ENCODE data around the gene ZFPM1.
A peak's percentile ranks its signal among the peaks of the same experiment; 100 is the strongest.

ZFPM1 gene

DNA sequence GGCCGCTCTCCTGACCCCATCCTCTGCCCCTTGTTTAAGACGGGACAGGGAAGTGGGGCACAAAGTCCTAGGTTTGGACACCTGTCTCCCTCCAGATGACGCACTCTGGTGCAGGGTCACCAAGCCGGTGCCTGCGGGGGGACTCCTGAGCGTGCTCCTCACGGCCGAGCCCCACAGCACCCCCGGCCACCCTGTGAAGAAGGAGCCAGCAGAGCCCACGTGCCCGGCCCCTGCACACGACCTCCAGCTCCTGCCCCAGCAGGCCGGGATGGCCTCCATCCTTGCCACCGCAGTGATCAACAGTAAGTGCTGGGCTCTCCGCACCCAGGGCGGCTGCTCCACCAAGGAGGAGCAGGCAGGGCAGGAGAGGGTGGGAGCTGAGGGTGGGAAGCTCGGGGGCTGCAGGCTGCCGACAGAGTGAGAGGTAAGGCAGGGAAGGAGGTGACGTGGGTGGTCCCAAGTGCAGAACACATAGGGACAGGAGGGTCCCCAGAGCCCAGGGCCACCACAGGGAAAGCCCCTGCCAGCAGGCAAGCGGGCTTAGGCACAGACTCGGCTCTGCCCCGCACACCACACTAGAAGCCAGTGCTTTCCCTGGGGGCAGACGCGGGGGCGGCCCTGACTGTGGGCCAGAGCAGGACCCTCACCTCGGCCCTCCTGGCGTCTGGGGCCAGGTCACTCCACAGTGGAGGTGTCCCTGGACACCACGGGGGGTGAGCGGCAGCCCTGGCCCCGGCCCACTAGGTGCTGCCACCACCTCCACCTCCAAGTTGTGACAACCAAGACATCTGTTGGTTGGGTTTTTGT is 75.1 kb downstream of the ZFPM1 start:
- DNase-seq (ENCODE audit: low read depth): no peak

DNA sequence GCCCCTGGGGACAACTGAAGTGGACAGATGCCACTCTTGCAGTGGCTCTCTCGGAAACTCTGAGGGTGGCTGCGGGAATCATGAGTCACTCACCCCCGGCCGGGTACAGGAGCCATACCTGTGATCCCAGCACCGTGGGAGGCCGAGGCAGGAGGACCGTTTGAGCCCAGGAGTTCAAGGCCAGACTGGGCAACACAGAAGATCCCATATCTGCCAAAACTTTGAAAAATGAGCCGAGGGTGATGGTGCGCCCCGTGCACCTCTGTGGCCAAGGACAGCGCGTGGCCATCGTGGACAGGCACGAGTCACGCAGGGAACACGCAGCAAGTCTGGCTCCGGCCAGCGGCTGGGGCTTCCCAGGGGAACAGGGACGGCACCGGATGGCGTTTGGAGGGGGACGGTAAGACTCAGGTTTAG is 75.8 kb downstream of the ZFPM1 start:
- DNase-seq (ENCODE audit: low read depth): no peak

DNA sequence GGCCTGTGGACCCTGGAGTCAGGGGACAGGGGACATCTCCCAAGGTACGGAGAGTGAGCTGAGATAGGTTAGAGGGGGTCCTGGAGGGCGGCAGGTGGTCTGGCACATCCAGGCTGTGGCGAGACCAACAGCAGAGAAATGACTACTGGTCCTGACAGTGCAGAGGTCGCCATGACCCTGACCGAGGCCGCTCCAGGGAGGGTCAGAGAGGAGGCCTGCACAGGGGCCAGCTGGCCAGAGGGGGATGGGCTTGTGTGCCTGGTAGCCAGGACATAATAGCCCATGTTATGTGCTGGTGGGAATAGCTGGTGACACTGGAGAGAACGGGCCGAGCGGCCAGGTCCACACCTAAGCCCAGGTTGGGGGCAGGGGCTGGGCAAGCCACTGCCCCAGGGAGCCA is 76.5 kb downstream of the ZFPM1 start:
- no peak for DNase-seq (ENCODE audit: low read depth)

- no peak for DNase-seq (ENCODE audit: low read depth)
Observed at GRCh38 chr16:88530051-88530857, 77.2 kb downstream of the ZFPM1 start.

- no peak for DNase-seq (ENCODE audit: low read depth)
Observed at GRCh38 chr16:88530858-88531203, 77.8 kb downstream of the ZFPM1 start.

DNA sequence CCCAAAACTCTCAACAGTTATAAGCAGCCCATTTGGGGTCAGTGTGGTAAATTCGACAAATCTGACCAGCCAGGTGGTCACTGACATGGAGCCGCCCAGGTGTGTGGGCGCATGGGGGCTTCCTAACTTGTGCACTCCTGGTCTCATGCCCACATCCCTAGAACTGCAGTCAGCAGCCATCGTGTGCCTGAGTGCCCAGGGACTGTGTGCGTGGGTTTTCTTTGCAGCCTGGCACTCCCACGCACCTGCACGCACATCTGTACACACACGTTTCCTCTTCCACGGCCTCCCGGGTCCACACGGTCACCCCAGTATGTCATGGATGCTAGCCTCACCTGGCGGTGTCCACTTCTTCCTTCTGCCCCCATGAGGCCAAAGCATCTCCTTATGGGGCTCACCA is 78.3 kb downstream of the ZFPM1 start:
- no peak for DNase-seq (ENCODE audit: low read depth)

- no peak for DNase-seq (ENCODE audit: low read depth)
Observed at GRCh38 chr16:88531931-88532433, 78.9 kb downstream of the ZFPM1 start.

DNA sequence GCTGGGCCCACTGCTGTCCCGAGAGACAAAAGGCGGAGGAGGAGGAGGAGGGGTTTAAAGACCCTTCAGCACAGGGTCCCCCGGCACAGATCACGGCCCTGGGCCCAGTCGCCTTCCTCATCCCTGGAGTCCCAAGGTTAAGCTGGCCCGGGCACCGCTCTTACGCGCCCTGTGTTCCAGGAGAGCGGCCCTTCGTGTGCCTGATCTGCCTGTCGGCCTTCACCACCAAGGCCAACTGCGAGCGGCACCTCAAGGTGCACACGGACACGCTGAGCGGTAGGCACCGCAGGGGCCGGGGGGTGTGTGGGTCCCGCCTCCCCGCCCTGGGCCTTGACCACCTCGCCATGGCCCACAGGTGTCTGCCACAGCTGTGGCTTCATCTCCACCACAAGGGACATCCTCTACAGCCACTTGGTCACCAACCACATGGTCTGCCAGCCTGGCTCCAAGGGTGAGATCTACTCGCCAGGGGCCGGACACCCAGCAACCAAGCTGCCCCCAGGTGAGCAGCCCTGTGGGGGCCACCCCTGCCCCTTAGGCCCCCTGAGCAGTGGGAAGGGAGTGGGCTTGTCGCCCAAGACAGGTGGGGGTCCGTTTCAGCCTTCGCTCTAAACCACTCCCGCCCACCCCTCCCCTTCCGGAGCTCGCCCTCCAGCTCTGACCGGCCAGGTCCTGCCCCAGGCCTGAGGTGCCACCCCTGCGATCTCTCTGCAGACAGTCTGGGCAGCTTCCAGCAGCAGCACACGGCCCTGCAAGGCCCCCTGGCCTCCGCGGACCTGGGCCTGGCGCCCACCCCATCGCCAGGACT is 79.6 kb downstream of the ZFPM1 start:
- DNase-seq (ENCODE audit: low read depth): no peak

GRCh38 chr16:88533381-88533917 is 80.4 kb downstream of the ZFPM1 start:
- DNase-seq (ENCODE audit: low read depth): no peak

- peak; percentile 76 for DNase-seq (ENCODE audit: low read depth)
Observed at GRCh38 chr16:88533932-88534637, 81.0 kb downstream of the ZFPM1 start.

GRCh38 chr16:88534638-88535190 is 81.6 kb downstream of the ZFPM1 start:
- DNase-seq (ENCODE audit: low read depth): peak; percentile 27

DNA sequence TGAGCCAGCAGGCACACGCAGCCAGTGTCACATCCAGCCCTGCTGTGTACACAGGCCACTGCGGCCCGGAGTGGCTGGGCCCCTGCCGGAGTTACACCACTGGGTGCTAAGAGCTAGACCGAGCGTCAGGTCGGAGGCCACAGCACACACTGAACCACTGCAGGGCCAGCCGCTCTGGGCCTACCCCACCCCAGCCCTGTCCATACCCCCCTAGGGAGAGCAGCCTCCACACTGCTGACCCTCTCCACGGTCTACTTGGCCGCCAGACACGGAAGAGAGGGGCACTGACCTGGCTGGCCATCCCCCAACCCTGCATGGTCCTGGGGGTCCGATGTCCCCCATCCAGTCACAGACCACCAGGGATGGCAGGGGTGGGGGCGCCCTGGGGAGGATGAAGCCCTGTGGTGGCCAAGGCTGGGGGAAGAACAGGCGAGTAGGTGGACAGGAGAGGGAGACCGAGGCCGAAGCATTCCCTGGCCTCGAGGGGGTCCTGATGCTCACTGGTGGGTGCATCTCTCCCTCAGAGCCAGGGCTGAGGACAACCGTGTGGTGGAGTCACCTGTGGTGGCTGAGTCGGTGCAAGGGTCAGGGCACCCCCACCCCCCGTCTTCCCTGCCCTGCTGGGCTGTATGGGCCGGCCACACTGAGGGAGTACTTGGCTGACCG is 82.2 kb downstream of the ZFPM1 start:
- DNase-seq (ENCODE audit: low read depth): no peak

DNA sequence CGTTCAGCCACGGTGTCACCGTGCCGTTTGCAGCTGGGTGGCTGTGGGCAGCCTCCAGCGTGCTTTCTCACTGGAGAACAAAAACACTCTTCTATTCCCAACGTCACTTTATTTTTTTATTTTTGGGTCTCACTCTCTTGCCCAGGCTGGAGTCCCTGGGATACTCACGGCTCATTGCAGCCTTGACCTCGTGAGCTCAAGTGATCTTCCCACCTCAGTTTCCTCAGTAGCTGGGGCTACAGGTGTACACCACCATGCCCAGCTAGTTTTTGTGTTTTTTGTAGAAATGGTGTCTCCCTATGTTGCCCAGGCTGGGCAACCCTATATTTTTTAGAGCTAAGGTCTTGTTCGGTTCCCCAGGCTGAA is 82.8 kb downstream of the ZFPM1 start:
- DNase-seq (ENCODE audit: low read depth): no peak

DNA sequence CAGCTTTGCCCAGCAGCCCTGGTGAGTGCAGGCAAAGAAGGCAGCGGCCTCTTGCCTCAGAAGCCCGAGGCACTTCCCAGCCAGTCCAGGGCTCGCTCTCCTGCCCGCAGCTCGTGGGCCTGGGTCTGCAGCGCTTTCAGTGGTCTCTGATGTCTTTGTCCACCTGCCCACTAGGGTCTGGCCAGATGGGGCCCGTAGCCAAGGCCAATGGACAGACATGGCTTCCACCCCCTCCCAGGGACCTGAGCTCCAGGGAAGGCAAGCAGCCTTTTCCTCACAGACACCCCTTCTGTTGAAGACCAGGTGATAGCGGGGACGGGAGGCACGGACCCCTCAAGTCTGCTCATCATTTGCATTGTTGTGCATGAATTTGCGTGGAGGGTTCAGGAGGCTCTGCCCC is 83.4 kb downstream of the ZFPM1 start:
- no peak for DNase-seq (ENCODE audit: low read depth)

GRCh38 chr16:88536971-88537751 is 84.1 kb downstream of the ZFPM1 start:
- DNase-seq (ENCODE audit: low read depth): no peak

GRCh38 chr16:88537859-88538258 is 84.8 kb downstream of the ZFPM1 start:
- no peak for DNase-seq (ENCODE audit: low read depth)

DNA sequence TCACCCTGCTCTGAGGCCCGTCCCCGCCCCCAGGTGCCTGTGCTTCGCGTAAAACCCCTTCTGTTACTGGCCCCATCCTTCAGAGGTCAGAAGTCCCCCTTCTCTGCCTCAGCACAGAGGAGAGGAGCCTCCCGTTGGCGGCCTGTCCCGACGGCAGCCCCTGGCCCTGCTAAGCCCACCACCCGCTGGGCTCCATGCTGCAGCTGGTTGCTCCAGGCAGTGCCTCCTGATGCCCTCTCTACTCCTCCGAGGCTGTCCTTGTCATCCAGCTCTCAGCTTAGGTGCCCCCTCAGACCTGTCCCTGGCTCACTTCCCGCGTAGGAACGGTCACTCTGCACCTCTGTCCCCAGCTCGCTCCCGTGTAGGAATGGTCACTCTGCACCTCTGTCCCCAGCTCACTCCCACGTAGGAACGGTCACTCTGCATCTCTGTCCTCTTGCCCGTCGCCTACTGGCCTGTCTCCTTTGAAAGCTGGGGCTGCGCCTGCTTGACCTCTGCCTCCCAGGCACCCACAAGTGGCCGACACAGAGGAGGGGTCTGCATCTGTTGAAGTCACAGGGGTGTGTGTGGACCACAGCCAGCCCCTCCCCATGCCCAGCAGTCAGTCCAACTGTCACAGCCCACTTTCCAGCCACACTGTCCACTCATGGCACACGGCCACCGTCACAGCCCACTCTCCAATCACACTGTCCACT is 85.4 kb downstream of the ZFPM1 start:
- DNase-seq (ENCODE audit: low read depth): no peak

DNA sequence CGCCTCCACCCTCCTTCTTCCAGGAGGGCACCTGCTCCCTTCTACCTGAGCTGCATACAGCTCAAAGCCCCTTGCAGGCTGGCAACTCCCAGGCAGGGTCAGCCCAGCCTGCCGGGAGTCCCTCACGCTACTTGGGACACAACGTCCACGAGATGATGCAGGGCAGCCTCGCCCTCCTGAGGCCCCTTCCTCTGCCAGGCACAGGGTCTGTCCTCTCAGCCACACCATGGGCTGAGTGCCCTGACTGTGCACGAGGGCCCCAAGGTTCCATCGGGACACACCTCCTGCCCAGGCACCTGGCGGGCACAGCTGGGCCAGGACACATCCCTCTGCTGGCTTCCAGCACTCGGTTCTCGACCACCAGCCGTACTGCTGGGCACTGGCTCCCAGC is 86.2 kb downstream of the ZFPM1 start:
- no peak for DNase-seq (ENCODE audit: low read depth)

DNA sequence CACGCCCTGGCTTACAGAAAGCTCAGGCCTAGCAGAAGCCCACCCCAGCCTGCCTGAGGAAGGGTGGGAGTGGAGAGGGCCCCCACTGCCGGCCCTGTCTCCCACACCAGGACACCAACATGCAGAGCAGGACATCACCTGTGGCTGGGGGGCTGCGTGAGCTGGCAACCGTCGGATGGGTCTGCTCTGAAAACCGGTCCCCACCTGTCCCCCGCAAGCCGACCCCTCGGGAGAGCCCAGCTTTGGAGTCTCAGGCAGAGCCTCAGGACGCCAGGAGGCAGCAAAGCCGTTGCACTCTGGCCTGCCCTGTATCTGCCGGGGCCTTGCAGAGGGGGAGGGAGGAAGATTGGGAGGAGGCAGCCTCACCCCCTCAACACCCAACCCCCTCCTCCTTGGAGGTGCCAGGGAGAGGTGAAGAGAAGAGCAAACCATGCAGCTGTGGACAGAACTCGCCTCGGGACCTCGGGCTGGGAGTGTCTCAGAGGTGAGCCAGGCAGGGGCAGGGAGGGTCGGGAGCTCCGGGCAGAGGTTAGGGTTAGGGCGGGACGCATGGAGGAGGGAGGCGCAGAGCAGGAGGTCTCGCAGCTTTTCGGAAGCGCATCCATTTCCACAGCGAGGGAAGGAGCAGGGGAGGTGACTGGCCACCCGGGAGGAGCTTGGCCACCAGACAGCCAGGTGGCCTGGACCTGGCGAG is 86.7 kb downstream of the ZFPM1 start:
- no peak for DNase-seq (ENCODE audit: low read depth)

Measured in activated T-helper 9 cell treated with anti-CD3 and anti-CD28 coated beads, Interleukin-2, amount 50 U/mL, for 16 hours (primary cell).